ENCODE data around the gene FAM98B.

Gene FAM98B

DNA sequence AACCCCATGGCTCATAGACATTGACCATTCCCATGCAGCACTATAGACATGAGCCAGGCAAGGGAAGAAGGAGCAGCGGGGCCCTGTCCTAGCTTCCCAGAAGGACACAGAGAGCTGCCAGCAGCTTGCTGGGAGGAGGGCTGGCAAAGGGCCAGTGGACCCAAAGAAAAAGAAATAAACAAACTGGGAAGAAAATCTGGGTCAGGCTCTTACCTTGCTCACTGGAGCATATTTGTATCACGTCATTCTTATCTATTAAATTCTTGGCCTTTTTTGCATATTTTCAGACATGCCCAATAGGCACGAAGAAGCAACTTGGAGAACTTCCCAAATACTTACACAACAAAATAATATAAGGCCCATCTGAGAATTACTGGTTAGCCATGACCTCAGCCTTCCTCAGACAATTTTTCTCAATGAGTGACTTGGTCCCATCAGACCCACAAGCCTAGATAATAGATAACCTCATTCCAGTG is 82.3 kb downstream of the FAM98B start:
- DNase-seq, result peak in 23 of 56 donors; percentile 1 to 59 (median 22)
